Measurements from ENCODE around the gene LDLRAD2.
"Not testable (repeated sequence)": the region's sequence is repeated elsewhere in the genome, so short reads cannot be mapped to it uniquely, and the experiment has no call there.

Gene LDLRAD2

DNA sequence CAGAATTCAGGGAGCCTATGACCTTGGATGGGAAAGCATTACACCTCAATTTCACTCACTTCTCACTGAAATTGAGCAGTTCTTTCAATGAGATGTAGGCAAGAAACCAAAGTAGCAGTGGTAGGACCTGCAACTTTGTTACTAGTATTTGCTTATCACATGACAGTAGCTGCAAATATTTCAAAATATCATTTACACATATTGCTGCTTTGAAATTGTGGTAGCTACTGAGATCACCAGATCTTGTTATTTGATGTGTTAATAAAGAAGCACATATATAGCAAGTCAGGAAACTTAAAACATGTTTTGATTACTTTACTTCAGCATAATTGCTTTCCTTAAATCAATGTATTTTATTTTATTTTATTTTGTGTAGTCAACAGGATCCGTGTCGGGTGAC is 12.9 kb downstream of the LDLRAD2 start:
- no peak for DNase-seq

DNA sequence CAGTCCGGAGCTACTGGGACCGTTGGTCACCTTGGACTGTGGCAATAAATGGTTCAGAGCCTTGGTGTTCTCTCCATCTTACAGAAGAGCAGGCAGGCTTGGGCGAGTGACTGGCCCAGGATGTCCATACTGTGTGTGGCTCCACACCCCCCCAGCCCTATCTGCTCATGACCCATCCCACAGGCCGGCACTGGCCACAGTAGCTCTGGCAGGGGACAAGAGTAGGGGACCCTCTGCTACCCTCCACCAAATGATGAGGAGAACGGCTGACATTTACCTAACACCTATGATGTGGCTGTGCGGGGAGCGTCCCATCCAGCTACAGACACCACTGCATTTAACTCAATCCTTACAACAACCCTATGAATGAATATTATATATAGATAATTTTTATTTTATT is 13.3 kb downstream of the LDLRAD2 start:
- DNase-seq: no peak

DNA sequence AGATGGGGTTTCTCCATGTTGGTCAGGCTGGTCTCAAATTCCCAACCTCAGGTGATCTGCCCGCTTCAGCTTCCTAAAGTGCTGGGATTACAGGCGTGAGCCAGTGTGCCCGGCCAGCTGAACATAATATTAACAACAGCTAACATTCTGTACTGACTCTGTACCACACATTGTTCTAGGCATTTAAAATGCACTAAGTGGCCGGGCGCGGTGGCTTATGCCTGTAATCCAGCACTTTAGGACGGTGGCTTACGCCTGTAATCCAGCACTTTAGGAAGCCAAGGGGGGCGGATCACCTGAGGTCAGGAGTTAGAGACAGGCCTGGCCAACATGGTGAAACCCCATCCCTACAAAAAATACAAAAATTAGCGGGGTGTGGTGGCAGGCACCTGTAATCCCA is 14.6 kb downstream of the LDLRAD2 start:
- DNase-seq: not testable (repeated sequence)

DNA sequence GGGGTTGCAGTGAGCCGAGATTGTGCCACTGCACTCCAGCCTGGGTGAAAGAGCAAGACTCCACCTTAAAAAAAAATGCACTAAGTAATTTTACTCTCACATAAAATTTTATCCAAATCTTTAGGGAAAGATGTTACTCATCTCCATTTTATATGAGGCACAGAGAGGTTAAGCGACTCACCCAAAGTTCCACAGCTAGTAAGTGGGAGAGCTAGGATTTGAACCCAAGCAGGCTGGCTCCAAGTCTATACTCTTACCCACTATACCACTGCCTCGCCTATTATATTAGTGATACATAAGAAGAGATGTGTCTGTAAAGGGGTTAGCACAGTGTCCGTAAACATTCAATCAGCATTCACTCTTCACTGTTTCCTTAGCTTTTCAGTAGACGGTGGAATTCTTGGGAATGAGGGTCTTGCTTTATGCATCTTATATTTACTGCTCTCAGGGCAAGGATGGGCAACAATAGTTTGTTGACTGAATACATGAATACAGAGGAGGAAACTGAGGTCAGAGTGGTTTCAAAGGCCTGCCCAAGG is 15.1 kb downstream of the LDLRAD2 start:
- DNase-seq: no peak

DNA sequence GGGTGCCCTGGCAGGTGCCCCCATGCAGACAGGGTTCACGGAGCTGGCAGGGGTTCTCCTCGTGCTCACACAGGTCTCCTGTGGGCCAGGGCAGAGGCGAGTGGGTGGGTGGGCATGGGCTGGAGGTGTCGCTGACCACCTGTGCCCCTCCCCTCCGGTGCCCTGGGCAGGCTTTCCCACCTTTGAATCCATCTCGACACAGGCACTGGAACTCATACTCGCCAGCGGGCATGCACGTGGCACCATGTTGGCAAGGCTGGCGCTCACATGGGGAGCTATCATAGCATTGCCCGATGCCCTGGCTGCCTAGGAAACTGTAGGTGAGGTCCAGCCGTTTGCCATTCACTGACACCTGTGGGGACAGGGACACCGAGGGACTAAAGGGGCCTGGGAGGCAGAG is 16.0 kb downstream of the LDLRAD2 start:
- no peak for DNase-seq

DNA sequence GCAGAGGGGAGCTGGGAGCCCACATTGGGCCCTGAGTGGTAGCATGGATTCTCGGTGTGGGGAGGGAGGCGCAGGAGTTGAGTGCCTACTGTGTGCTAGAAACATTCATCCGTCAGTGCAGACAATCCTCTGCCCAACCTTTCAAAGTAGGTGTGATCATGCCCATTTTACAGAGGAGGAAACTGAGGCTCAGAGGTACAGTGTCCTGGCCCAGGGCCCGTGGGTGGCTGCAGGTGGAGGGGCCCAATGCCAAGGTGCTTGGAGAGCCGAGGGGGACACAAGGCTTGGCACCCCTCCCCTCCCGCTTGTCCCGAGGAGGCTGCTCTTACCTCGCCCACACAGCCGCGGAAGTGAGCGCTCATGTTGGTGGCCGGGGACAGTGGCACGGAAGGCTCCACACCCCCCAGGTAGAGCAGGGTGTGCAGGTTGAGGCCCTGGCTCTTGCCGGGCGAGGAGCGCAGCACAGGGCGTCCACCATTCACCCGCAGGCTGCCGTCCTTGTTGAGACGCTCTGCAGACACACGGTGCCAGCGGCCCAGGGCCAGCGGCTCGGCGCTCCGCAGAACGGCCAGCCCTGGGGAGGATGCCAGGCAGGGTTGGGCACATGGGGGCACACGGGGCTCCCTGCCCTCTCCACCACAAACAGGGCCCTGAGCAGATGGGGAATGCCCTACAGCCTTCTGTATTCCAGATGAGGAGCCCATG is 16.6 kb downstream of the LDLRAD2 start:
- DNase-seq: no peak

DNA sequence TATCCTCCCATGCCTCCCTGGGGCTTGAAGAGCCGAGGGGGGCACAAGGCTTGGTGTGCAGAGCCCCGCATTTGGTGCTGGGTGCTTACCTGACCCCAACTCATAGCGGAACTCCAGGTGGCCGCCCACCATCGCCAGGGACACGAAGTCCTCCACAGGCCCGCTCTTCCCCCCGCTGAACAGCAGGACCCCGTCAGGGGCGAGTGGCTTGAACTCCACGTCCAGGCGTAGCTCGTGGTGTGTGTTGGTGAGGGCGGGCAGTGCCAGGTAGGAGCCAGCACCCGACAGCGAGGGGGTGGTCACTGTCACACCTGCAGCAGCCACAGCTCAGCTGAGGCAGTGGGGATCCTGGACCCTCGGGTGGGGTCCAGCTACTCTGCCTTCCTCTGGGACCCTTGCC is 17.2 kb downstream of the LDLRAD2 start:
- no peak for DNase-seq

DNA sequence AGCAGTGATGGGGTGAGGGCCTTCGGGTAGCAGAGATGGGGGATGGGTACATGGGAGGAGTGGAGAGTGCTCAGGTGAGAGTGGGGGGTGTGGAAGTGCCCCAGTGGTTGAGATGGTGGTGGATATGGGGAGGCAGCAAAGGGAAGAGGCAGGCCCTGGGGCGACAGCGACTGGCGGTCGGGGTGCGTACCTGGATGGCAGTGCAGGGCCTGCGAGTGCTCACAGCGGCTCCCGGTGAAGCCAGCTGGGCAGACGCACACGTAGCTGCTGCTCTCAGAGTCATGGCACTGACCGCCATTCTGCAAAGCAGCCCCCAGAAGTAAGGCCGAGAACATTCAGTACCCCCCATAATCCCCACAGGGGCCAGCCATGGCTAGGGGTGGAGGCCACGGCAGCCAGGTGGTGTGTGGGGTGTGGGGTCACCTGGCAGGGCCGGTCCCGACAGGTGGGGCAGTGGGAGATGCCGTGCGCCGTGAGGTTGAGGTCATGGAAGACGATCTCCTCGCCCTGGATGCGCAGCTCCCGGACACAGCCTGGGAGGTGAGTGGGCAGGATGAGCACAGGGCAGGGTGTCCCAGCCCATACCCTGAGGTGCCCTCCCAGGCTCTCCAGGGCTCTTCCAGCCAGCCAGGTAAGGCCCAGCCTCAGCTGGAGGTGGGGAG is 18.9 kb downstream of the LDLRAD2 start:
- DNase-seq: no peak

DNA sequence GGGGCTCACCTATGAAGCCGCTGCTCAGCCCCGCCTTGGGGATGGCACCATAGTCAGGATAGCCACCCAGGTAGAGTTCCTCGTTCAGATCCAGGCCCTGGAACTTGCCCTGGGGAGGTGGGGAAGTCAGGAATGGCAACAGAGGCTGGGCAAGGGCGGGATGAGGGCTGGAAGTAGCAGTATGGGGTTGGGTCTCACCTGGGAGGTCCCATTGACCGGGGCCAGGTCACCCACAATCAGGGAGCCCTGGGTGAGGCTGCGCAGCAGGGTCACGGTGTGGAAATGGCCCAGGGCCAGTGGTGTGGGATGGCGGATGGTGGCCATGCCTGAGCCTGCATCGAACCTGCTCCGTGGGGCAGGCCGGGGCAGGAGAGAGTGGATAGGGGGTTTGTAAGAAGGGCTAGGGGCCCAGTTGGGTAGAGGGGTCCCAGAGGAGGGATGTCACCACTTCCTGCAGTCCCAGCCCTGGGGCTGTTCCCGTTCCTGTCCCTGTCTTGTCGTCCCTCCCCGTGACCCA is 19.4 kb downstream of the LDLRAD2 start:
- DNase-seq: no peak

DNA sequence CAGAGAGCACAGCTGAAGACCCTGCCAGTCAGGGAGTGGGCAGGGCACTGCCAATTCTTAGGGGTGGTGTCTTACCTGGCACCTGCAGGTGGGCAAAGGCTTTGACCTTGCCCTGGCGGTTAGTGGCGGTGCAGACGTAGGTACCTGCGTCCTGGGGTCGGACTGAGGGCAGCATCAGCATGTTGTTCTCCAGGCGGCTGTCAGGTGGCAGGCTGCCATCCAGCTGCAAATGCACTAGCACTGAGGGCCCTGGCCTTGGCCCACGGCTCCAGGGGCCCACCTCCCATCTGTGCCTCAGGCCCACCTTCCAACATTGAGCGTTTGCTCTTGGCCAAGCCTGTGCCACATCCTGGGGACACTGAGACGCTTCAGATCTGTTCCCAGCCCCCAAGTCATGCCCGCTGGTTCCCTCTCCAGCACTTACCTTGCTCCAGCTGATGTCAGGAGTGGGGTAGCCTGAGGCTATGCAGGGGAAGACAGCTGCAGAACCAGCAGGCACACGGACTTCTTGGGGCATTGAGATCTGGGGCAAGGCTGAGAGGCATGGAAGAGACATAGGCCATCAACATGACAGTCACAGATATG is 21.4 kb downstream of the LDLRAD2 start:
- DNase-seq: no peak

DNA sequence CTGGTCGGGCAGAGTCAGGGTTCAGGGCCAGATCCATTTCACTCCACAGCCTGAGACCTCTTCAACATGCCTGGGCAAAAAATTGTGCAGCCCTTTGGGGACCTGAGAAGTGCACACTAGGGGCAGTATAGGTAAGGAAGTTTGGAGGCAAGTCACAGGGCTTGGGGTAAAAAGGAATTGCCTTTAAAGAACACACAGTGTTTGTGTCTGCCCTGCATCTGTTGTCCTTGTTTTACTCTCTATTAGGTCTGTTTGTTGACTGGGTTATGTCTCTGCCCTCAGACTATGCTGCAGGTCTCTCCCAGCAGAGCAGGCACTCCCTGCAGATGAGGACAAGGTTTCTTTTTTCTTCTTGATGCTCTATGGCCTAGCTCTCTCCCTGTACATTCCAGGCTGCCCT is 22.0 kb downstream of the LDLRAD2 start:
- DNase-seq: no peak

DNA sequence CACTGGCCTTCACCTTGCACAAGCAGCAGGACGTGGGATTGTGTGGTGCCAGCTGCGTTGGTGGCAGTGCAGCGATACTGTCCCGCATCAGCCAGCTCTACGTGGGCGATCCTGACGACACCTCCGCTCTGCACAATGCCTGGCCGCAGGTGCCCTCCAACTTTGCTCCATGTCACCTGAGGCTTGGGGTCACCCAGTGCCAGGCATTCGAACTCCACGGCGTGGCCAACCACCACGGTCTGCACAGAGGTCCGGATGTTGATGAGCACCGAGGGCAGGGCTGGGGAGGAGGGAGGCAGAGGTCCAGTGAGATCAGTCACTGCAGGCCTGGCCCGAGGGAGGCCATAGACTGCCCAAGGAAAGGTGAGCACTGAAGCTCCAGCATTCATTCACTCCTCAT is 22.6 kb downstream of the LDLRAD2 start:
- no peak for DNase-seq

DNA sequence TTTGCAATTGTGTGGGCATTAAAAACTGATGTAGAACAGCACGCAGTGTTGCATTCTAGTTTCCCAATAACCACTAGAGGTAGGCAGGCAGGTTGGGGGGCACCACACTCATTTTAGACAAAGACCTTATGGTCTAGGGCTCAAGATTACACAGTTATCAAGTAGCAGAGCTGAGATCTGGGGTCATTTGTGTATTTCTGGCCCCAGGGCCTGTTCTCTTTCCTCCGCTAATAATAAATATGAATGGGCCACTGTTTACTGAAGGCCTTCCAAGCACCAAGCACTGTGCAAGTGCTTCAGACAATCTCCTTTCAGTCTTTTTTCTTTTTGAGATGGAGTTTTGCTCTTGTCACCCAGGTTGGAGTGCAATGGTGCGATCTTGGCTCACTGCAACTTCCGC is 23.9 kb downstream of the LDLRAD2 start:
- DNase-seq: no peak

DNA sequence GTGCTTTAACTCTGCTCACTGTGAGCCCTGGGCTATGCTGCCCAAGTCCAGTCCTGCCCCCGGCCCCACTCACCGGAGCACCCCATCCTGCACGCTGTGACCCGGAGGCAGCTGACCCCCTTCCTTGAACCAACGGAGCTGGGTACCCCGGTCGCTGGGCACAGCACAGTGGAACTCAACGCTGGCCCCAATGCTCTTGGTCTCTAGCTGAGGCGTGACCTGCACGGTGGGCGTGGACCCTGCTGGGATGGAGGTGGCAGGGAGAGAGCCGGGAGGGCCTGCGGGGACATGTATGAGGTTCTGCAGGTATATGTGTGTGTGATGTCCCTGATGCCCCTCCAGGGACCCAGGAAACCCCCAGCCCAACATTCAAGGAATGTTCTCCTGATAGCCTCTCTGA is 24.7 kb downstream of the LDLRAD2 start:
- no peak for DNase-seq

DNA sequence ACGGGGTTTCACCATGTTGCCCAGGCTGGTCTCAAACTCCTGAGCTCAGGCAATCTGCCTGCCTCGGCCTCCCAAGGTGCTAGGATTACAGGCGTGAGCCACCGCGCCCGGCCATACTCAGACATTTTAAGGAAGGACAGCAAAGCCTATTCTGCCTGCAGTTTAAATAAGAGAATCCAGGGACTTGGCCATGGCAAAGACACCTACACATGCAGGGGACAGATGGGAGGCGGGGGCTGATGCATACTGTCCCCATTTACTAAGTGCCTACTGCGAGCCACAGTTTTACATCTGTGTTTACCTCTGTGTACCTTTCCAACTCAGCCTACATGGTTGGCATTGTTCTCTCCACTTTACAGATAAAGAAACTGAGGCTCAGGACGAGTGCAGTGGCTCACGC is 25.4 kb downstream of the LDLRAD2 start:
- no peak for DNase-seq

DNA sequence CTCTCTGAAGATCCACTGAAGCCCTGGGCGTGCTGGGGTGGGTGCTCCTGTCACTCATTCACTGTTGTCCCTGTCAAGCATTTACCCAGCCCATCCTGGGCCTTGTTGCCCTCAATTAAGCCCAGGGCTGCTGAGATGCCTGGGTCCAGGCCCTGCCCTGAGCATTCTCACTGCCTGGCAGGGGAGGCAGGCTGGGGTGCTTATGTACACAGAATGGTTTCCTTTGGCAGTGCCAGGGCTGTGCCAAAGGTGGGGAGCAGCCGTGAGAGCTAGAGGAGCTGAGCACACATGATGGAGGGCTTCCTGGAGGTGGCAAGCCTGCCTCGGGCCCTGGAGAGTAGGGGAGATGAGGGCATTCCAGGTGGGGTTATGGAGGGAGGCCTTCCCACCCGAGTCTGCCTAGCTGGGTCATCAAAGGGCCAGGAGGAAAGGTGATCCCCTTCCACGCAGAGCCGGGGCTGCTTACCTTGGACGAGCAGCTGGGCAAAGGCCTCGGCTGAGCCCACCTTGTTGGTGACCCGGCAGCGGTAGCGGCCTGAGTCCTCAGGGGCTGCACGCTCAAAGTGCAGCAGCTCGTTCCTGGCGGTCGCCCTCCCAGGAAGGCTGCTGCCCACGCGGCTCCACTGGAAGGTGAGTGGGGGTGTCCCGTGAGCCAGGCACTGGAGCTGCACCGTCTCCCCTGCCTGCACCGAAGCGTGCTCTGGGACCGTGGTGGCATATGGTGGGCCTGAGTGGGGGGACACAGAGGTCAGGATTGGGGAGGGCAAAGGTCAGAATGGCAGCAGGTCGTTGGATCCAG is 26.5 kb downstream of the LDLRAD2 start:
- DNase-seq: no peak

DNA sequence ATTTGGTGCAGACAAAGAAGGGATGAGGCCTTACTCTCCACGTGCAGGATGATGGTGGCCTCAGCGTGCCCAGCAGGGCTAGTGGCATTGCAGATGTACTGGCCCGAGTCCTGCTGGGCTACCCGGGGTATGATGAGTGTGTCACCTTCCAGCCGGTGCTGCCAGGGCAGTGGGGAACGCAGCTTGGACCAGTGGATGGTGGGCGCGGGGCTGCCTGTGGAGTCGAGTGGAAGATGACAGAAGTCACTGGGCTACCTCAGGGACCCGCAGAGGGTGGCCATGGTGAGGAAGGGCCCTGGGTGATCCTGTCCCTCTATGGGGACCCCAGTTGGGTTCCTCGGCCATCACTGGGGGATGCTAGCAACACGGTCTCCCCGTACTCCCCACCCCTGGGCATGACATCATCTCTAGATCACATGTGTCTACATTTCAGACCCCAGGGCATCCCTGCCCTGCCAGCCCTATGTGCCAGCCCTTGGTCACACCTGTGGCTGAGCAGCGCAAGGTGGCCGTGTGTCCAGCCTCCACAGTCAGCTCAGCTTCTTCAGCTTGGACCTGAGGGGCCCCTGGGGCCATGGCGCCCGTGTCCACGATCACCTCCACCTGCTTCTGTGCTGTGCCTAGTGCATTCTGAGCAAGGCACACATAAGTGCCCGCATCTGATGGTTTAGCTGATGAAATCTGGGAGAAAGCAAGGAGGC is 27.4 kb downstream of the LDLRAD2 start:
- no peak for DNase-seq

DNA sequence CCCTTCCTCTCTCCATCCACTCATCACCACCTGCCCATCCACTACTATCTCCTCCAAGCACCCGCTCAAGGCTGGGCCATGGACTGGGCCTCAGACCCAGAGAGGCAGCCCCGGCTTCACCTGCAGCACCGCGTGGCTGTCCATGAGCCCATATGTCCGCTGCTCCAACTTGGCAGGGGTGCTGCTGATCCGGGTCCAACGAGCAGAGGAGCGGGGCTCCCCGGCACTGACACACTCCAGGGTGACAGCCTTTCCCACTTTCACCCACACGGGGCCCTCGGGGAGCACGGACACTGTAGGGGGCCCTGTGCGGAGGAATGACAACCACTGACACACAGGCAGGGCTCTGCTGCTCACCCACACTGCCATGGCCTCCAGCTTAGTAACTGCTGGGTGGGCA is 28.9 kb downstream of the LDLRAD2 start:
- DNase-seq: no peak

DNA sequence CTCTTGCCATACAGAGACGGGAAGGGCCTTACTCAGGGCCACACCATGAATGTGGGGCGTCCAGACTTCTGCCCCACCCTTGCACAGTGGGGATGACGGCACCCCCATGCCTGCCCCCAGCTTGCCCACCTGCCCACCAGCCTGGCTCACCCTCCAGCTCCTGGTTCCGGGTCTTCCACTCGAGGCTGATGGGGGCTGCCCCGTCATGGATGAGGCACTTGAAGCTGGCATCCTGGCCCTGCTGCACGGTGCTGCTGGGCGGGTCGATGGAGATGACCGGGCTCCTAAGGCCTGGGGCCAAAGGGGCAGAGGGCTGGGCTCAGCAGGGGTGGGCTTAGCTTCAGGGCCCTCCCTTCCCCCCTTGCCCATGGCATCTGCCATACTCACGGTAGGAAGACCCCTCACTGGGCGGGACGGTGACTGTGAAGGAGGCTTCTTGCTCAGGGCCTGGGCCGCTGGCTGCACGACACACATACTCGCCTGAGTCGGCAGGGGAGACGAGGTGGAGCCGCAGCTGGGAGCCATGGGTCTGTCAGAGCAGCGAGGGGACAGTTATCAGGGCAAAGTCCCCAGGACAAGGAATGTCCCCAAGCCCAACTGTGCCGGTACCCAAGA is 29.9 kb downstream of the LDLRAD2 start:
- no peak for DNase-seq

DNA sequence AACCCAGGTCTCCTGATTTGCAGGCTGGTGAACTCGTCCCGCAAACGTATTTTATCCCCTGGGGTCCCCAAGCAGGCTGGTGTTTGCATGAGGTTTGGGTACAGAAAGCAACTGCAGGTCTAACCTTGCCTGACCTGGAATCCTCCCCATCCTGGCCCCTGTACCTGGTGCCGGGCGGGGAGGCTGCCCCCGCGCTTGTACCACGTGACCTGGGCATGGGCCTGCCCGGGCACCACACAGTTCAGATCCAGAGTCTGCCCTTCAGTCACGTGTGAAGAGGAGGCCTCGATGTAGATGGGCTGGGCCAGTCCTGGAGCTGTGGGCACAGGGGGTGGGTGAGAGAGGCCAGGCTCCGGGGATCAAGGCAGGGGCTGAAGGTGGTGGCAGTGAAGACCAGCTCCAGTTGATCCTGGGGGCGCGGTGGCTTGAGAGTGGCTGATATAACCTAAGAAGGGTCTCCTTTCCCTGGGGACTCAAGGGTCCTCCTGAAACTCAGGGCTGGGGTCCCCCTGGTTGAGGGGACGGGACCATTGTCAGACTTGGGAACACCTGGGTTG is 30.6 kb downstream of the LDLRAD2 start:
- no peak for DNase-seq

DNA sequence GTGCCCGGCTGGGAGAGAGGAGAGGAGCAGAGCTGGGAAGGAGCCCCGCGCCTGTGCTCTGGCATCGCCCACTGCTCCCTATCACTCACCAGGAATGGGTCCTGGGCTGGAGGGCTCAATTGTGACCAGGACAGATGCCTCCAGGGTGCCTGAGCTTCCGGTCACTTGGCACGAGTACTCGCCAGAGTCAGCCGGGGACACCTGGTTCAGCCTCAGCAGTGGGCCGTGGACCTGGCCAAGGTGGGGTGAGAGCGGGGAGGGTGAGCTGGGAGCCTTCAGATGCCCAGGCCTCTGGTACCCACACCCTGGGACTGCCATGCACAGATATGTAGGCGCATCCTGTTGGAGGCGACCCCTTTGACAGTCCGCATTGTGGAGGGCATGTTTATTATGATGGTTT is 31.1 kb downstream of the LDLRAD2 start:
- no peak for DNase-seq

DNA sequence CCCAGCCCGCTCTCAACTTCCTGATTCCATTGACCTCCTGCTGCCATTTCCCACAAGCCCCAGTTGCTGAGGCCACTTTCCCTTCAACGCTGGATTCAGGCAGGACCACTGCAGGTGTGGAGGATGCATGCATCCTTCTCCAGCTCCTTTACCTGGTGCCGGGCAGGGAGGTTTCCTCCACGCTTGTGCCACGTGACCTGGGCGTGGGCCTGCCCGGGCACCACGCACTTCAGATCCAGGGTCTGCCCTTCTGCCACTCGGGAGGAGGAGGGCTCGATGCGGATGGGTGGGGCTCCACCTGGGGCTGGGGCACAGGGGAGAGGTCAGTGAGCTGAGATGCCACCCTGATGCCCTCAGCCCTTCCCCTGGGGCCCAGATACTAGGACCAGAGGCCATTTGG is 31.9 kb downstream of the LDLRAD2 start:
- no peak for DNase-seq

Measured in inflammatory macrophage treated with lipopolysaccharide for 4 hours (primary cell).